Erythroblast (primary cell): Measurements from ENCODE around the gene TMEM131L.
"Not testable (repeated sequence)": the region's sequence is repeated elsewhere in the genome, so short reads cannot be mapped to it uniquely, and the experiment has no call there.

Source experiments
- DNase-seq, 2 experiments: peaks; one replicate each; lab custom pipeline; 2025; lab: John Stamatoyannopoulos, UW
- GATA1 ChIP-seq: IDR thresholded peaks from 2 replicates; pipeline ENCODE4 v1.6.1; 2011; ENCODE audit warnings: low read depth, mild to moderate bottlenecking, control low read depth, low read length, moderate library complexity
- POLR2A ChIP-seq: IDR thresholded peaks from 2 replicates; pipeline ENCODE4 v1.6.1; 2011; ENCODE audit warnings: mild to moderate bottlenecking, low read length

Gene TMEM131L

GRCh38 chr4:153464068-153464467 is 2.1 kb upstream of the TMEM131L start:
- peak; percentile 92 to 95 for DNase-seq
- TF ChIP-seq POLR2A (no peak), GATA1 (no peak)

- DNase-seq: peak; percentile 37 to 61
- TF ChIP-seq GATA1 (no peak), POLR2A (no peak)
Measured at GRCh38 chr4:153465140-153465539, 1.0 kb upstream of the TMEM131L start.

GRCh38 chr4:153465615-153466080 is 512 bp upstream of the TMEM131L start:
- TF ChIP-seq POLR2A (peak; percentile 36), GATA1 (no peak)
- DNase-seq: no peak

- DNase-seq: peak; percentile 65 to 73
- TF ChIP-seq GATA1: no peak
- TF ChIP-seq POLR2A: peak; percentile 31
Measured at GRCh38 chr4:153466949-153467896, 1.1 kb downstream of the TMEM131L start.

DNA sequence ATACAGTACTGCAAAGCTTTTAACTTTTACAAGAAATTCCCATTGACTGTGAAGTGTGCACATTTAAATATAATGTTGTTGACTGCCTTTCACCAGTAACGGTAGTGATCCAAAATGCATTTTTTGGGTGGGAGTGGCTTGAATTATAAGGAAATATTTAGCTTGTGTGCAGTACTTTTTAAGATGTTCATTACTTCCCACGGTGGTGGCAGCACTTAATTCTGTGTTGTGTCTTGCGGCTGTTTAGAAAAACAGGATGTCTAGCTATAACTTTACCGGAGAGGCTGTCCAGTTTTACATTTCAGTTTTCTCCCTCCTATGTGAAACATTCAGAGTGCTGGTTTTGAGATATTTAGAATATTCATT is 1.7 kb downstream of the TMEM131L start:
- DNase-seq: peak; percentile 43 to 58
- TF ChIP-seq POLR2A (peak; percentile 15), GATA1 (no peak)

DNA sequence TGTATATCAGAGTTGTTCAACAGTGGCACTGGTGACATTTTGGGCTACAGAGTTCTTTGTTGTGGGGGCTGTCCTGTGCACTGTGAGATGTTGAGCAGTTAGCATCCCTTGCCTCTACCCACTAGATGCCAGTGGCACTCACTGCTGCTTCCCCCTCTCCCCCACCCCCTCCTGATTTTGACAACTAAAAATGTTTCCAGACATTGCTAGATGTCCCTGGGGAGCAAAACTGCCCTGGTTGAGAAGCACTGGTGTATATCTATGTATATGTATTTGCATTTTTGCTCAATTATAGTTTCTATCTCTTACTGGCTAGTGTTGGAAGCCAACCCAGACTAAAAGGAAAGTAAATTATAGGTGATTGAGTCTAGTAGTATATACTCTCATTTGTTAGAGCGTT is 2.4 kb downstream of the TMEM131L start:
- TF ChIP-seq POLR2A (no peak), GATA1 (no peak)
- peak in 1 of 2 experiments; percentile 27 for DNase-seq

- no peak for TF ChIP-seq GATA1
- no peak for TF ChIP-seq POLR2A
- DNase-seq: no peak
Measured at GRCh38 chr4:153469031-153469430, 2.9 kb downstream of the TMEM131L start.

GRCh38 chr4:153471071-153471697 is 5.0 kb downstream of the TMEM131L start:
- not testable (repeated sequence) for DNase-seq

DNA sequence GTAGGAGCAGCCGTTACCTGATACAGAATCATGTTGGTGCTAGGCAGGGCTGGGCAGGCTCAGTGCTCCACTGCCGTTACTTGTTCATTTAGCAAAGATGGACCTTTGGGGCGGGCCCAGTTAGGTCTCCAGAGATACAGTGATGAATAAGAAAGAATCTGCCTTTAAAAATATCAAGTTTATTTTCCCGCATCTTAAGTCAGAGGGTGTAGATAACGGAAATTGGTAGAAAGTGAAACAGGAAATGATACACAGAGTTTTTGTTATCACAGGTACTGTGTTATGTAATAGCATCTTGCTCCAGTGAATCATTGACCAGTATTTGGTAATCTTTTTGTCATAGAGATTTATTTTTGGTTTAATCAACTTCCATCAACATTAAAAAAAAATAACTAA is 5.5 kb downstream of the TMEM131L start:
- DNase-seq: peak in 1 of 2 experiments; percentile 46
- TF ChIP-seq POLR2A (no peak), GATA1 (no peak)

DNA sequence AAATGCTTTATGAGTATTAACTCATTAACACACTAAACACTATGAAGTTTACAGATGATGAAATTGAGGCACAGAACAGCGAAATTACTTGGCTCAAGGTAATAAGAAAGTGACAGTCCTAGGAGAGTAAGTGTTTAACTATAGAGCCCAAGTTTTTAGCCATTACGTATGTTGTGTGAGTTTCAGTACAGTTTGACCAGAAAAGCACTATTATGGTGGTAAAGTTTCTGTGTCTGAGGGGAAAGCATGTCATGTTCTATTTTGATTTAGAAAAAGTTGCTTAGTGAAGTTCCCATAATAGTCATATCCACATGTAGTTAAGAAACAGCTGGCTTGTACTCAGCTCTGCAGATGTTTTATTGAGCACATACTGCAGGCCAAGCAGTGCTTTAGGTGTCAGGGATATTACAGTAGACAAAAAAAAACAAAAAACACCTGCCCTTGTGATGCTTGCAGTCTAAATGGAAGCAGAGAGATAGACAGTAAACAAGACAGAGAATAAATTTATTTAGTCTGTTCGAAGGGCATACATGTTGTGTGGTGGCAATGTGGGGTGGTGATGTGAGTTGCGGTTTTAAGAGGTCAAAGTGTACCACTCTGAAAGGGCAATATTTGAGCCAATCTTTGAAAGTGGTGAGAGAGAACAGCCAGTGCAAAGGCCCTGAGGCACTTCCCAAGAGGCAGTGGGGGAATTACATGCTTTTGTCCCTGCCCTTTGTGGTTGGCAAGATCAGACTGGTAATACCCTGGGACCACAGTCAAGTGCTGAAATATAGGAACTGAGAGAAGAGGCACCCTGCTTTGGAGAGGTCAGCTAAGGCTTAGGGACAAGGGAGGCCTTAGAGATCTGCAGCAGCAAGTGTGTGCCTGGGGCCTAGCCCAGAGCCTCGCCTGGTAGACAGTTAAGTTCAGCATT is 6.2 kb downstream of the TMEM131L start:
- TF ChIP-seq GATA1 (no peak), POLR2A (no peak)
- peak in 1 of 2 experiments; percentile 47 for DNase-seq

- TF ChIP-seq GATA1 (no peak), POLR2A (no peak)
- no peak for DNase-seq
Measured at GRCh38 chr4:153474251-153474650, 8.1 kb downstream of the TMEM131L start.

DNA sequence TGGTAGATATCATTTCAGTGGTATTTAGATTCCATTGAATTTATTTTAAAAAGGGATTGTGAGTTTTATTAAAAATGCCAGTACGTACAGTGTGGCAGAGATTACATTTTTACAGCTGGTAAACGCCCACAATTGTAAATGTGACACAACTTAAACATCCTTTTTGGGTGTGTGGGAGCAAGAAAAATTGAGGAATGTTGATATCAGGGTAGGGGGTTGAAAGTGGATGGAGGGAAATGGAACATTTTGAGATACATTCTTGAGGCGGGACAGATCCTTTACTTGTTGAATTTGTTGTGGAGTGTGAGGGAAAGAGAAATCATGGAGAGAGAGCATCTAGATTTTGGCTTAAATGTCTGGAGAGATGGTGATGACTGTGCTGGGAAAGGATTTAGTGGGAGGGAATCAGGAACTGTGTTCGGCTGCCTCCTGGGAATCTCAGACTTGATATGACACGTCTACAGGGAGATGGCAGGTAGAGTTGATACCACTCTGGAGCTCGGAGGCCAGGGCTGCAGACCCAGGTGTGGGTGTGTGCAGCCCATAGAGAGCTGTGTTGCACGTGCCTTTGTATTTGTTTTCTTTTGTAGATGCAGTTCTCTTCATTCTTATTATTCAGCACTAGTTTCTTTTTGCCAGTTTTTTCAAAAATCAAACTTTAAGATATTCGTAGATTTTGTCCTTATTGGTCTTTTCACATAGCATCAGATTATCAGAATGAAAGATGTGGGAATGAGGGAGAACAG is 10.8 kb downstream of the TMEM131L start:
- DNase-seq: no peak
- no peak for TF ChIP-seq GATA1
- no peak for TF ChIP-seq POLR2A

DNA sequence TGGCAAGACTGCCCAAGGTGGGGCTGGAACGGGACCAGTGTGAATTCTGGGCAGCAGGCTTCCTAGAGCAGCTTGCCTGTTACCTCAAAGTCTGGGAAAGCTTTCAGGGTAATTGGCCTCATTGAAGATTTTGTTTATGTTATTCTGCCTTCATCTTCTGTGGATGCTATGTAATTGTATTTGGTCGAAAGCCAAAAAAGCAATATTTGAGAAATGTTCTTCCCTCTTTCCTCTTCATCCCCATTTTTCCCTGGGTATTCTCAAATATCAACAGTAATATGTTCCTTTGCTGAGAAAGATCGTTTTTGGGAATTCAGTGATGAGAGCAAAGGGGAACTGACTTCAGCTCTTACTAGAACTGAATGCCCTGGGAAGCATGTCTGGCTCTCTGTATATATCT is 12.9 kb downstream of the TMEM131L start:
- peak in 1 of 2 experiments; percentile 38 for DNase-seq
- TF ChIP-seq POLR2A: no peak
